HepG2 (cell line): Measurements from ENCODE around the gene CHMP4B. TPM values are rescaled to one million over a fixed set of nuclear protein-coding genes. Genes with fewer than 3 reads are reported as not detected.

Source experiments
- FOXM1 ChIP-seq: sonication (generic); formaldehyde crosslinking; IDR thresholded peaks from 2 replicates; pipeline ENCODE4 v1.5.0; 2020; ENCODE audit warnings: missing genetic modification reagents
- GABPA ChIP-seq, 2 experiments: IDR thresholded peaks; 2 replicates each; pipeline ENCODE4 v1.6.1; 2011 to 2016; ENCODE audit warnings: low read depth in 2 of 2, low read length in 1 of 2, missing biosample characterization in 1 of 2, missing genetic modification characterization in 1 of 2
- HES4 ChIP-seq: sonication (generic); formaldehyde crosslinking; IDR thresholded peaks from 2 replicates; pipeline ENCODE4 v1.9.0; 2021; ENCODE audit warnings: mild to moderate bottlenecking, missing genetic modification reagents, borderline replicate concordance
- MIXL1 ChIP-seq: IDR thresholded peaks from 2 replicates; pipeline ENCODE4 v1.6.1; 2016
- NR2F2 ChIP-seq: IDR thresholded peaks from 2 replicates; pipeline ENCODE4 v1.6.1; 2012; ENCODE audit warnings: low read depth, inconsistent platforms, borderline replicate concordance
- NRL ChIP-seq: sonication (generic); formaldehyde crosslinking; IDR thresholded peaks from 2 replicates; pipeline ENCODE4 v1.5.0; 2020; ENCODE audit warnings: missing genetic modification reagents, mild to moderate bottlenecking, moderate library complexity, borderline replicate concordance
- SAP130 ChIP-seq: IDR thresholded peaks from 2 replicates; pipeline ENCODE4 v1.6.1; 2016; ENCODE audit warnings: low read depth
- SNAPC4 ChIP-seq: sonication (generic); formaldehyde crosslinking; IDR thresholded peaks from 2 replicates; pipeline ENCODE4 v1.4.0; 2020; ENCODE audit warnings: mild to moderate bottlenecking, missing genetic modification reagents
- SOX13 ChIP-seq, 3 experiments: fragments of 450-650 bp in 1 of 3; sonication (generic) in 1 of 3; formaldehyde crosslinking in 1 of 3; IDR thresholded peaks in 2 of 3; conservative IDR thresholded peaks in 1 of 3; 2 replicates each; pipeline versions ENCODE4 v1.5.0 to v1.6.1; 2016 to 2020; ENCODE audit warnings: antibody characterized with exemption in 1 of 3, mild to moderate bottlenecking in 1 of 3, missing compliant biosample characterization in 1 of 3, missing genetic modification reagents in 1 of 3, moderate library complexity in 1 of 3
- SYNCRIP ChIP-seq: fragments of 200-400 bp; formaldehyde crosslinking; IDR thresholded peaks from 2 replicates; pipeline ENCODE4 v1.6.1; 2018; ENCODE audit warnings: mild to moderate bottlenecking, low read depth, low read length; ENCODE audit not compliant: insufficient read depth
- ZBTB39 ChIP-seq: sonication (generic); formaldehyde crosslinking; IDR thresholded peaks from 2 replicates; pipeline ENCODE4 v1.5.0; 2020; ENCODE audit warnings: missing genetic modification reagents
- ZEB1 ChIP-seq: IDR thresholded peaks from 2 replicates; pipeline ENCODE4 v1.6.1; 2012; ENCODE audit warnings: mild to moderate bottlenecking, low read depth, inconsistent platforms; ENCODE audit not compliant: insufficient replicate concordance
- ZMAT3 ChIP-seq: sonication (generic); formaldehyde crosslinking; conservative IDR thresholded peaks from 2 replicates; pipeline ENCODE4 v1.7.0; 2021; ENCODE audit warnings: missing genetic modification reagents
- ZNF24 ChIP-seq: fragments of 450-650 bp; IDR thresholded peaks from 2 replicates; pipeline ENCODE4 v1.6.1; 2017; ENCODE audit warnings: antibody characterized with exemption, mild to moderate bottlenecking
- ZNF432 ChIP-seq: sonication (generic); formaldehyde crosslinking; IDR thresholded peaks from 2 replicates; pipeline ENCODE4 v1.5.0; 2020; ENCODE audit warnings: missing genetic modification reagents, mild to moderate bottlenecking, borderline replicate concordance
- ZNF607 ChIP-seq: sonication (generic); formaldehyde crosslinking; IDR thresholded peaks from 2 replicates; pipeline ENCODE4 v1.5.1; 2020; ENCODE audit warnings: missing genetic modification reagents, mild to moderate bottlenecking, borderline replicate concordance
- ZNF766 ChIP-seq: sonication (generic); formaldehyde crosslinking; IDR thresholded peaks from 2 replicates; pipeline ENCODE4 v1.5.0; 2020; ENCODE audit warnings: missing genetic modification reagents, borderline replicate concordance
- ZNF775 ChIP-seq: sonication (generic); formaldehyde crosslinking; IDR thresholded peaks from 2 replicates; pipeline ENCODE4 v1.4.0; 2020; ENCODE audit warnings: missing genetic modification reagents, mild to moderate bottlenecking, moderate library complexity, borderline replicate concordance
- ZNF788 ChIP-seq: sonication (generic); formaldehyde crosslinking; IDR thresholded peaks from 2 replicates; pipeline ENCODE4 v1.5.0; 2020; ENCODE audit warnings: mild to moderate bottlenecking, missing genetic modification reagents, borderline replicate concordance
- polyA plus RNA-seq, 8 experiments: library from polyadenylated mRNA; depleted of rRNA in 3 of 8; stranded (reverse) in 7 of 8; unstranded in 1 of 8; fragments of >200 nt; fragmentation: Illumina TruSeq in 4 of 8; extraction: Trizol in 4 of 8; gene quantifications; 2 replicates each; pipeline versions ENCODE4 v1.2.1 to v1.2.3, GENCODE V29; 2011 to 2016; ENCODE audit warnings: low read depth in 4 of 8, missing spikeins in 1 of 8, mixed read lengths in 1 of 8; ENCODE audit not compliant: insufficient read depth in 1 of 8
- total RNA-seq, 5 experiments: library from RNA; depleted of rRNA; stranded (reverse); fragments of >200 nt; fragmentation: Illumina TruSeq; extraction: Trizol; gene quantifications; 2 replicates each; pipeline ENCODE4 v1.2.3, GENCODE V29; 2016; ENCODE audit warnings: low read depth in 1 of 5
- TF ChIP-seq, protein P1 (sequence below): sonication (generic); formaldehyde crosslinking; IDR thresholded peaks from 2 replicates; pipeline ENCODE4 v1.5.0; 2020; ENCODE audit warnings: mild to moderate bottlenecking, missing genetic modification reagents

CHMP4B gene
- total and polyA plus RNA-seq, 2 of the 13 experiments (the other 11 are each of a cell fraction or from before 2014, with no cell fraction given): 40.1 to 45.6 TPM

DNA sequence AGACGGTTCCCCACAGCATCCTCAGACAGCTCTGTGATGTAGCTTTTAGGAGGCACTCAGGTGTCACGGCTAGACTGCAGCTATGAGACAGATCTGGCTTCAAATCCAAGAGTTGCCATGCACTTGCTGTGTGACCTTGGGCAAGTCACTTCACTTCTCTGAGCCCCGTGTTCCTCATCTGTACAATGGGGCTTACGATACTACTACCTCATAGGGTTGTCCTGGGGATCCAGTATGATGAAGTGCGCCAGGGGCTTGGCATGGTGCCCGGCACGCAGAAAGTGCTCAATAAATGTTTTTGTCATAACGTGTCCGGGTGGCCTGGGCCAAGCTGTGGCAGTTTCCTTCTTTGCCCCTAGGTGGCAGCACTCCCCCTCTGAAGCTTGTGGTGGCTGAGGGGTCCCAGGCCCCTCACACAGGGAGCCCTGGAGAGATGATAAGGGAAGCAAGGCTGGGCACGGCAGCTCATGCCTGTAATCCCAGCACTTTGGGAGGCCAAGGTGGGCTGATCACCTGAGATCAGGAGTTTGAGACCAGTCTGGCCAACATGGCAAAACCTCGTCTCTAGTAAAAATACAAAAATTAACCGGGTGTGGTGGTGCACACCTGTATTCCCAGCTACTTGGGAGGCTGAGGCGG is 19.1 kb upstream of the CHMP4B start (continued):
- no peak for TF ChIP-seq ZNF766 (CRISPR knock-in tag)
- TF ChIP-seq ZMAT3 (CRISPR knock-in tag): no peak
- TF ChIP-seq ZNF607 (CRISPR knock-in tag): no peak
- no peak for TF ChIP-seq GABPA (IDR thresholded peaks at IDR 0.05; ENCODE audit: low read depth, low read length)
- no peak for TF ChIP-seq GABPA (CRISPR knock-in tag; IDR thresholded peaks at IDR 0.05; ENCODE audit: low read depth)
- no peak for TF ChIP-seq ZNF24
- TF ChIP-seq, protein P1, sequence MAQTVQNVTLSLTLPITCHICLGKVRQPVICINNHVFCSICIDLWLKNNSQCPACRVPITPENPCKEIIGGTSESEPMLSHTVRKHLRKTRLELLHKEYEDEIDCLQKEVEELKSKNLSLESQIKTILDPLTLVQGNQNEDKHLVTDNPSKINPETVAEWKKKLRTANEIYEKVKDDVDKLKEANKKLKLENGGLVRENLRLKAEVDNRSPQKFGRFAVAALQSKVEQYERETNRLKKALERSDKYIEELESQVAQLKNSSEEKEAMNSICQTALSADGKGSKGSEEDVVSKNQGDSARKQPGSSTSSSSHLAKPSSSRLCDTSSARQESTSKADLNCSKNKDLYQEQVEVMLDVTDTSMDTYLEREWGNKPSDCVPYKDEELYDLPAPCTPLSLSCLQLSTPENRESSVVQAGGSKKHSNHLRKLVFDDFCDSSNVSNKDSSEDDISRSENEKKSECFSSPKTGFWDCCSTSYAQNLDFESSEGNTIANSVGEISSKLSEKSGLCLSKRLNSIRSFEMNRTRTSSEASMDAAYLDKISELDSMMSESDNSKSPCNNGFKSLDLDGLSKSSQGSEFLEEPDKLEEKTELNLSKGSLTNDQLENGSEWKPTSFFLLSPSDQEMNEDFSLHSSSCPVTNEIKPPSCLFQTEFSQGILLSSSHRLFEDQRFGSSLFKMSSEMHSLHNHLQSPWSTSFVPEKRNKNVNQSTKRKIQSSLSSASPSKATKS (CRISPR knock-in tag): no peak
- TF ChIP-seq FOXM1 (CRISPR knock-in tag): no peak
- TF ChIP-seq ZNF775 (CRISPR knock-in tag): no peak
- TF ChIP-seq ZNF432 (CRISPR knock-in tag): no peak
- no peak for TF ChIP-seq SYNCRIP
- no peak; the same call in 1 of the 2 replicates for TF ChIP-seq SNAPC4
- no peak; the same call in 1 of the 2 replicates for TF ChIP-seq ZNF788 (CRISPR knock-in tag)
- TF ChIP-seq NRL (CRISPR knock-in tag): no peak
- no peak for TF ChIP-seq HES4
- TF ChIP-seq ZBTB39 (CRISPR knock-in tag): 0 out of 2 replicates have a peak, but pooled peaks have one; percentile 30
- TF ChIP-seq SAP130 (CRISPR knock-in tag): peak; percentile 35; the same call in 1 of the 2 replicates
- TF ChIP-seq NR2F2: no peak
- no peak for TF ChIP-seq ZEB1
- no peak for TF ChIP-seq SOX13 (IDR thresholded peaks at IDR 0.05)
- no peak for TF ChIP-seq SOX13 (CRISPR knock-in tag; conservative IDR thresholded peaks at IDR 0.05 in 1 of 2, IDR thresholded peaks at IDR 0.05 in 1 of 2)
- TF ChIP-seq MIXL1 (CRISPR knock-in tag): no peak
